ENCODE data around the gene KIF7.
"Not testable (repeated sequence)": the region's sequence is repeated elsewhere in the genome, so short reads cannot be mapped to it uniquely, and the experiment has no call there.

The KIF7 gene, protein sequence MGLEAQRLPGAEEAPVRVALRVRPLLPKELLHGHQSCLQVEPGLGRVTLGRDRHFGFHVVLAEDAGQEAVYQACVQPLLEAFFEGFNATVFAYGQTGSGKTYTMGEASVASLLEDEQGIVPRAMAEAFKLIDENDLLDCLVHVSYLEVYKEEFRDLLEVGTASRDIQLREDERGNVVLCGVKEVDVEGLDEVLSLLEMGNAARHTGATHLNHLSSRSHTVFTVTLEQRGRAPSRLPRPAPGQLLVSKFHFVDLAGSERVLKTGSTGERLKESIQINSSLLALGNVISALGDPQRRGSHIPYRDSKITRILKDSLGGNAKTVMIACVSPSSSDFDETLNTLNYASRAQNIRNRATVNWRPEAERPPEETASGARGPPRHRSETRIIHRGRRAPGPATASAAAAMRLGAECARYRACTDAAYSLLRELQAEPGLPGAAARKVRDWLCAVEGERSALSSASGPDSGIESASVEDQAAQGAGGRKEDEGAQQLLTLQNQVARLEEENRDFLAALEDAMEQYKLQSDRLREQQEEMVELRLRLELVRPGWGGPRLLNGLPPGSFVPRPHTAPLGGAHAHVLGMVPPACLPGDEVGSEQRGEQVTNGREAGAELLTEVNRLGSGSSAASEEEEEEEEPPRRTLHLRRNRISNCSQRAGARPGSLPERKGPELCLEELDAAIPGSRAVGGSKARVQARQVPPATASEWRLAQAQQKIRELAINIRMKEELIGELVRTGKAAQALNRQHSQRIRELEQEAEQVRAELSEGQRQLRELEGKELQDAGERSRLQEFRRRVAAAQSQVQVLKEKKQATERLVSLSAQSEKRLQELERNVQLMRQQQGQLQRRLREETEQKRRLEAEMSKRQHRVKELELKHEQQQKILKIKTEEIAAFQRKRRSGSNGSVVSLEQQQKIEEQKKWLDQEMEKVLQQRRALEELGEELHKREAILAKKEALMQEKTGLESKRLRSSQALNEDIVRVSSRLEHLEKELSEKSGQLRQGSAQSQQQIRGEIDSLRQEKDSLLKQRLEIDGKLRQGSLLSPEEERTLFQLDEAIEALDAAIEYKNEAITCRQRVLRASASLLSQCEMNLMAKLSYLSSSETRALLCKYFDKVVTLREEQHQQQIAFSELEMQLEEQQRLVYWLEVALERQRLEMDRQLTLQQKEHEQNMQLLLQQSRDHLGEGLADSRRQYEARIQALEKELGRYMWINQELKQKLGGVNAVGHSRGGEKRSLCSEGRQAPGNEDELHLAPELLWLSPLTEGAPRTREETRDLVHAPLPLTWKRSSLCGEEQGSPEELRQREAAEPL (N-terminal part only)

DNA sequence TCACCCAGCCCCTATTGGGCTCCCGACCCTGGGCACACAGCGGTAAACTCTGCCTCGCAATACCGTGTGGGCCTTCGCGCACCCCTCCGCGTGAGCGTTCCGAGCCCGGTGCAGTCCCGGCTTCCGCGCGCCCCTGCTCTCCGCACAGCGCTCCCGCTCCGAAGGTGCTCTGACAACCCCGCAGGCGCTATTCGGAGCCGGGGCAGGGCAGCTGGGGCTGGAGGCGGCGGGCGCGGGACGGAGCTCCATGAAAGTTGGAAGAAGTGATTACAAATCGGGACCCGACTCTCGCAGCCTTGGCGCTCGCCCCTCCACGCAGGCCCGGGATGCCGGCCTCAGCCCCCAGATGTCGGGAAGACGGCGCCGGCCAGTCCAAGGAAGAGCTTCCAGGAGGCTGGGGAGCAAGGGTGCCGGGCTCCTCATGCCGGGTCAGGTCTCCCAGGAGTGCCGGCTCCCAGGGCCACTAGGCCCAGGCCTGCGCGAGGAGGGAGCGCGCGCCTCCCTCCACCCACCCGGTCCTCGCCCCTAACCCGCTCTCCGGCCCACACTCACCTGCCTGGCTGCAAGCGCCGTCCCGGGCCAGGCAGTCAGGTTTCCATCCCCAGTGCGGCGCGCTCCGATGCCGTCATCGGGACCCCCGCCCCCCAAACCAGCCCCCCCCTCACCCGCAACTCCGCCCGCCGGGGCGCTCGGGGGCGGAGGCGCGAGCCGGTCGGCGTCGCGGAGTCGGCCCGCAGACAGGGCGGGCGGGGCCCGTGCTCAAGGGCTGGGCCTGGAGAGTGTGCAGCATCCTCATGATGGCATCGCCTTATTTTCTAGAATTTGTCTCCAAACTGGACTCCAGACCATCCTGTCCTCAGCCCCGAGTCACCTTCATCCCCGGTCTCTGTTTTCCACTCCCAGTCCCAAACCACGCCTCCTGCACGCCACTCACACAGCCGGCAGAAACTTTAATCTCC, at the start of gene KIF7:
KIF7 (minus strand) TSS at position 621 of the 959 bp plus-strand sequence. CDS start 2,537 bp downstream, outside the sequence.
- peak; percentile 43 to 79 for DNase-seq (ENCODE audit: low spot score in 2 of 2)
- Histone ChIP-seq H3K4me1 (peaks cover 4% of the 10 kb centered on the region; the same call in 1 of the 2 replicates), H3K9me3 (no peaks in the 10 kb centered on the region), H3K27me3 (ENCODE audit: low read depth) (no peaks in the 10 kb centered on the region), H3K36me3 (replicated peaks) (peaks cover 5% of the 10 kb centered on the region), H3K4me3 (peak within 1 kb of the TSS; percentile 92)
- in situ Hi-C loops (cut with MboI; ENCODE audit: low sequenced_read_pairs) = no loop called here

DNA sequence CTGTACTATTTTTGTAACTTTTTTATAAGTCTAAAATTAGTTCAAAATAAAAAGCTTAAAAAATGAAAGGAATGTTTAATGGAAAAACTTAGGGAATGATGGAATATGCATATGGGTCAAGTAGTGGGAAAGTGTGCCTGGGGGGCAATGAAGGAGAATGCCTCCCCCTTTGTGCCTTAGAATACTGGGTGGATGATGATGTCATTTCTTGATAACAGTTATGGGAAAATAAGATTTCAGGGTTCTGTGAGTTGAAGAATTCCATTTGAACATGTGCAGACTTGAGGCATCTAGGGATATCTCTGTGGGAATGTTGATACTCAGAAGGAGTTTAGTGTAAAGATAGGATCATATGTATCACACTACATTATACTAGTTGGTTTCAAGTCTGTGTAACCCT, 49.1 kb upstream of the KIF7 start:
- Histone ChIP-seq H3K36me3 (replicated peaks) (no peaks in the 10 kb centered on the region), H3K4me3 (no peak overlapping the region), H3K9me3 (no peaks in the 10 kb centered on the region), H3K27me3 (ENCODE audit: low read depth) (peaks cover 12% of the 10 kb centered on the region), H3K4me1 (no peaks in the 10 kb centered on the region)
- no peak for DNase-seq (ENCODE audit: low spot score in 2 of 2)
- in situ Hi-C loops (cut with MboI; ENCODE audit: low sequenced_read_pairs) = no loop called here

DNA sequence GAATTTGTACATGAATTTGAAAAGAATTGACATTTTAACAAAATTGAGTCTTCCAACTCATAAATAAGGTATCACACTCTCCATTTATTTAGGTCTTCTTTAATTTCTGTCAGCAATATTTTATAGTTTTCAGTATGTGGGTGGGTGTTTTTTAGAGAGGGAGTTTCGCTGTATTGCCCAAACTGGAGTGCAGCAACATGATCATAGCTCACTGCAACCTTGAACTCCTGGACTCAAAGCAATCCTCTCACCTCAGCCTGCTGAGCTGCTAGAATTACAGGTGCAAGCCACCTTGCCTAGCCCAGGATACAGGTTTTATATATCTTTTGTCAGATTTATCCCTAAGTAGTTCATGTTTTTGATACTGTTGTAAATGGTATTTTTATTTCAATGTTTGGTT, 39.9 kb upstream of the KIF7 start:
- no peaks in the 10 kb centered on the region for H3K4me1 ChIP-seq
- H3K9me3 ChIP-seq = no peaks in the 10 kb centered on the region
- in situ Hi-C loops (cut with MboI; ENCODE audit: low sequenced_read_pairs) = no loop called here
- H3K27me3 ChIP-seq (ENCODE audit: low read depth) = no peaks in the 10 kb centered on the region; the same call in 1 of the 2 replicates
- no peak for DNase-seq (ENCODE audit: low spot score in 2 of 2)
- H3K4me3 ChIP-seq = no peak overlapping the region
- no peaks in the 10 kb centered on the region for H3K36me3 ChIP-seq (replicated peaks)

DNA sequence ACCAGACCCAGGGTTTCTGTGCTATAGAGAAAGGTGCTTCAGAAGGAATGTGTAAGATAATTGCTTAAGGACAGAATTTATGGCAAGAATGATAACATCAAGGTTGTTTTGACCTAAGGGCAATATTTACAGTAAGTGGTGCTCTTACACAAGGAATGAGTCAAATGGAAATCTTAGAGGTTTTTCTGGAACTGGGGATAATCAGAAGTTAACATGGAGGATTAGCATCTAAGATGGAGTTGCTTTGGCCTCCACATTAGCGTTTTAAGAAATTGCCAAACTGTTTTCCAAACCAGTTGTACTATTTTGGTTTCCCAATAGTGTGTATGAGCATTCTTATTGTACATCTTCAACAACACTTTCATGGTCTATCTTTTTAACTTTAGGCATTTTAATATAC, 38.4 kb upstream of the KIF7 start:
- Histone ChIP-seq H3K27me3 (ENCODE audit: low read depth) (no peaks in the 10 kb centered on the region; the same call in 1 of the 2 replicates), H3K36me3 (replicated peaks) (no peaks in the 10 kb centered on the region), H3K9me3 (no peaks in the 10 kb centered on the region), H3K4me3 (no peak overlapping the region), H3K4me1 (no peaks in the 10 kb centered on the region)
- in situ Hi-C loops (cut with MboI; ENCODE audit: low sequenced_read_pairs) = no loop called here
- DNase-seq (ENCODE audit: low spot score in 2 of 2) = no peak

DNA sequence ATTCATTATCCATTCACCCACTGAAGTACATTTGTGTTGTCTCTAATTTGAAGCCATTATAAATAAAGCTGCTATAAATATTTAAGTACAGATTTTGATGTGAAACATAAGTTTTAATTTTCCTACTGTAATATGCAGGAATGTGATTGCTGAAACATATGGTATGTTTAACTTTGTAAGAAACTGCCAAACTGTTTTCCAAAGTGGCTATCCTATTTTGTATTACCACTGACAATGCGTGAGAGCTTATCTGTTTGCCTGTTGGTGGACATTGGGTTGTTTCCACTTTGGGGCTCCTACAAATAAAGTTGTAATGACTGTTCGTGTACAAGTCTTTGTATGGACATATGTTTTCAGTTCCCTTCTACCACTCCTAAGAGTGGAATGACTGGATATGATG, 37.8 kb upstream of the KIF7 start:
- in situ Hi-C loops (cut with MboI; ENCODE audit: low sequenced_read_pairs) = no loop called here
- Histone ChIP-seq H3K27me3 (ENCODE audit: low read depth) (no peaks in the 10 kb centered on the region; the same call in 1 of the 2 replicates), H3K36me3 (replicated peaks) (no peaks in the 10 kb centered on the region), H3K4me1 (no peaks in the 10 kb centered on the region), H3K9me3 (no peaks in the 10 kb centered on the region), H3K4me3 (no peak overlapping the region)
- no peak for DNase-seq (ENCODE audit: low spot score in 2 of 2)

DNA sequence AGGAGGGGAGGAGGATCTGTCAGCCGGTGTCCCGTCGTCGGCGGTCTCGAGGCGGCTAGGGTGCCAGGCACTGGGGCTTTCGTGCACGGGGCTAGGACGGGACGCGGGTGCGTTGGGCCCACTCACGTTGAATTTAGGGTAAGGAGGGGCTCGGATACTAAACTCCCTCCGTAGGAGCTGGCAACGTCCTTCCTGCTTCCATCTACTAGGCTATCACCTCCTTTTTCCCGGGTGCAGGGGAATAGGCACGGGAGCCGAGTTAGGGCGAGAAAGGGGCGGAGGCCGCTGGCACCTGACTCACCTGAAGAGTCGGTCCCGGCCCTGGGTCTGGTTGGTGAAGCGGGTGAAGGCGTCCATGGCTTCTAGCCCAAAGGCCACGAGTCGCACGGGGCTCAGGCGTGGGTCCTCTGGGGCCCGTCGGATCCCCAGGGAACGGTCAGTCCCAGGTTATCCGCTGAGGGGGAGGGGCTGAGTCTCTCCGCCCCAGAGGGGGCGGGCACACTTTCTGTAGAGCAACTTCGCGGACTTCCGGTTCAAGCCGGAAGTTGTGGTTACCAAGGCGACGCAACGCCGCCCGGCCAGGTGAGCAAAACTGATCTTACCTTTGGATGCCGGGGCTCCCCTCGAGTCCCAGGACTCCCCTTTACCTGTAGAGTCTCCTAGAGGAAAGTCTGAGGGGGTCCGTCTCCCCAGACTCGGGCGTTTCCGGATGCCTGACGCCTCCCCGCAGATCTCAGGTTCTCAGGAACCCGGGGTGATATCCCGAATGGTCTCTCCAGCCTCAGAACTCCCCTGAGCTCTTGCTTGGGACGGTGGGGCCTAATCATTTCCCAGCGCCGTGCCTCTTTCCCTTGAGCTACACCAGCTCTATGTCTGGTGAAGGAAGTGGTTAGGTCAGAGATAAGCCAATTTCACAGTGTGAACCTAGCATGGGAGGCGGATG, 35.3 kb upstream of the KIF7 start, which contains the start of the genes PEX11A and WDR93:
PEX11A (minus strand) TSS at position 479 of the 943 bp plus-strand sequence; CDS start at position 357, 122 bp downstream.
WDR93 (plus strand) TSS at position 536 of the 943 bp plus-strand sequence. CDS start 10,936 bp downstream, outside the sequence.
- Histone ChIP-seq H3K9me3 (no peaks in the 10 kb centered on the region), H3K4me1 (no peaks in the 10 kb centered on the region), H3K36me3 (replicated peaks) (no peaks in the 10 kb centered on the region), H3K4me3 (no peak within 1 kb of the TSS), H3K27me3 (ENCODE audit: low read depth) (peaks cover 5% of the 10 kb centered on the region; the same call in 1 of the 2 replicates)
- in situ Hi-C loops (cut with MboI; ENCODE audit: low sequenced_read_pairs) = no loop called here
- DNase-seq (ENCODE audit: low spot score in 2 of 2) = no peak

DNA sequence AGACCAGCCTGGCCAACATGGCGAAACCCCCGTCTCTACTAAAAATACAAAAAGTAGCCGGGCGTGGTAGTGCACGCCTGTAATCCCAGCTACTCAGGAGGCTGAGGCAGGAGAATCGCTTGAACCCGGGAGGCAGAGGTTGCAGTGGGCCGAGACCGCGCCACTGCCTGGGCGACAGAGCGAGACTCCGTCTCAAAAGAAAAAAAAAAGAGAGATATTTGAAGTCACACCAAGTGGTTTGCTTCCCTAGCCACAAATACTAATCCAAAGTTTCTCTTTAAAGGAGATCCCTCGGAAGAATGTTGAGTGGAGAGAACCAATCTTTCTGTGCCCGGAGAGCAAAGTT, 34.6 kb upstream of the KIF7 start:
- H3K36me3 ChIP-seq (replicated peaks); H3K9me3 ChIP-seq; DNase-seq (ENCODE audit: low spot score in 2 of 2); in situ Hi-C loops (cut with MboI; ENCODE audit: low sequenced_read_pairs); H3K4me1 ChIP-seq; H3K4me3 ChIP-seq; H3K27me3 ChIP-seq (ENCODE audit: low read depth): not testable (repeated sequence)

DNA sequence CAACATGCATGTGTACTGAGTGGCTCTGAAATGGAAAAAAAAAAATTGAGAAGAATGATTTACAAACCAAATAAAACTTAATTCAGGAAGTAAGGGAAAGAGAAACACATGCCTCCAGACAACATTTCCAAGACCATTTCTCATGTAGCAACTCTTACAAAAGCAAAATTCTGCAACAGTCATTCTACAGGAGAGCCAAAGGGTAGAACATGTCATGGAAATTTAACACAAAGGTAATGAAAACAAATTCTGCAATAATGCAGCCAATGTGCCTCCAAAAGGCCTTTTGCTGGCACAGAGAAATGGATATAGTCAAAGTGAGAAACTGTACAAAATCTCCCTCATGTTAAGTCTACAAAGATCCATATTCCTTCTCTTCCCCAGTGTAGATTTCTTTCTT, 31.3 kb upstream of the KIF7 start:
- Histone ChIP-seq H3K27me3 (ENCODE audit: low read depth) (peaks cover 8% of the 10 kb centered on the region), H3K9me3 (no peaks in the 10 kb centered on the region), H3K4me3 (no peak overlapping the region), H3K36me3 (replicated peaks) (no peaks in the 10 kb centered on the region), H3K4me1 (no peaks in the 10 kb centered on the region)
- no peak for DNase-seq (ENCODE audit: low spot score in 2 of 2)
- in situ Hi-C loops (cut with MboI; ENCODE audit: low sequenced_read_pairs) = no loop called here

DNA sequence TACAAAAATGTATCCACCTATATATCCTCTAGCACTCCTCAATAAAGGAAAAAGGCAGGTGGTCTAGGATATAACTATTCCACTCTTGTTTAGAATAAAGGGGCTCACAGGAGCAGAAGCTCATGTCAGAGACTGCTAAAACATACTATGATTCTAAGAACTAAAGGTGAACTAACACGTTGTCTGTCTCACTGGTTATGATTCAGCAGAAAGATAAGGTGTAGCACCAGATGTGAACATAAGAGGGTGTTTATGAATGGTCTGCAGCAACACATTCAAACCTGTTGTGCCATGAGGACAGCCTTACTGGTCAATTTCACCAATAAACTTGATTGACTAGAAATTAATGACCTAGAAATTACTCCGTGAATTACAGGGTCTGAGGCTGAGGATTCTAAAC, 30.7 kb upstream of the KIF7 start:
- Histone ChIP-seq H3K4me3 (no peak overlapping the region), H3K27me3 (ENCODE audit: low read depth) (peaks cover 8% of the 10 kb centered on the region), H3K9me3 (no peaks in the 10 kb centered on the region), H3K4me1 (no peaks in the 10 kb centered on the region), H3K36me3 (replicated peaks) (no peaks in the 10 kb centered on the region)
- no peak for DNase-seq (ENCODE audit: low spot score in 2 of 2)
- in situ Hi-C loops (cut with MboI; ENCODE audit: low sequenced_read_pairs) = no loop called here

DNA sequence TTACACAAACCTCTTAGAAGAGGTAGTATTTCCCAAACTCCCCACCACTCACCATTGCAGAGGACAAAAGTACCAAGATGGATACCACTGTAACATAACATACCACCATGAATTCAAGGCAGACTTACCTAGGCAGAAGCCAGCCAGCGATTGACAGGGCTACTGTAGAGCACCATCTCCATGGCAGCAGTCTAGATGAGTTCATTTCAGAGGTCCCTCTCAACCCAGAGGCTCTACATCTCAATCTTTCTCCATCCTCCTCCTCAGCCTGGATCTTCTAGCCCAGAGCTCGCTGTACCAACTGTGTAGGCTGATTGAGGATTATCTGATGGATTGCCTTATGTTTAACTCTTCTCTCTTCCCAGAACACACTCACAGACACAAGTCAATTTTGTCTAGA, 25.9 kb upstream of the KIF7 start:
- Histone ChIP-seq H3K4me1 (no peaks in the 10 kb centered on the region), H3K4me3 (no peak overlapping the region)
- in situ Hi-C loops (cut with MboI; ENCODE audit: low sequenced_read_pairs) = no loop called here

DNA sequence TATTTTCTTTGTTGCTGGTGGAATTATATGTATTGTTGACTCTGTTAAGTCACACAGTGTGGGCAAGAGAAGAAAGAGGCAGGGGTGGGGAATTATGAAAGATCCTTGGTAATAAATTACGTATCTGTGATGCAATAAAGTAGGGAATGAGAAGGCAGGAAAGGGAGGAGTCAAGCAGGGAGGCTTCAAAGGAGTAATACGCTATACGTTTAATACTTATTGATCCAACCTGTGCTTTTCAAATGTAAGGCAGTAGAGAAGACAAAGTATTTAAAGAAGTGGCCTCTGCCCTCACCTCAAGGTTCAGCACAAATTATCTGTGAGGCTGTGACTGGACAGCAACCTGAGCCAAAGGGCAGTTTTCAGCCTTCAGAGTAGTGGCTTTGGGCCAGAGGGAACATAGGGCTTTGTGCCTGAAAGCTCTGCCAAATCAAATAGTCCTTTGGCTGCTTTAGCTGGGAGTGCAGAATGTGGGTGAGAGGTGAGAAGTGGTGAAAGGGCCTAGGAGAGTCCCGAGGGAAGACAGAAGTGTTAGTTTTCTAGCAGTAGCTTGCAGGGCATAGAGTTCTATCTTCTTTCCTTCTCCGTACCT, 25.1 kb upstream of the KIF7 start:
- peaks cover 9% of the 10 kb centered on the region for H3K27me3 ChIP-seq (ENCODE audit: low read depth)
- H3K4me3 ChIP-seq = no peak overlapping the region
- no peaks in the 10 kb centered on the region for H3K36me3 ChIP-seq (replicated peaks)
- 0 out of 2 replicates have a peak, but pooled peaks cover 2% of the 10 kb centered on the region for H3K9me3 ChIP-seq
- in situ Hi-C loops (cut with MboI; ENCODE audit: low sequenced_read_pairs) = no loop called here
- no peaks in the 10 kb centered on the region for H3K4me1 ChIP-seq
- no peak for DNase-seq (ENCODE audit: low spot score in 2 of 2)

More for the DNA sequence above, 25.9 kb upstream of the KIF7 start:
- H3K36me3 ChIP-seq (replicated peaks) = no peaks in the 10 kb centered on the region
- 0 out of 2 replicates have a peak, but pooled peaks cover 2% of the 10 kb centered on the region for H3K9me3 ChIP-seq
- no peak for DNase-seq (ENCODE audit: low spot score in 2 of 2)
- H3K27me3 ChIP-seq (ENCODE audit: low read depth) = peaks cover 9% of the 10 kb centered on the region
